Kidney (tissue), 14 donors: ENCODE data around the gene SNRNP48. TPM values are rescaled to one million over a fixed set of nuclear protein-coding genes. Genes with fewer than 3 reads are reported as not detected.

ENCODE experiments used
- DNase-seq, 5 donors: peaks; one replicate each; pipeline ENCODE4 v3.0.0-alpha.2; 2013 to 2020
- FAIRE-seq: peaks from 2 replicates; lab custom pipeline; 2012; peaks lifted over from hg19 to GRCh38; lab: Jason Lieb, UNC
- H3K27ac ChIP-seq, 2 donors: one replicate each; pipeline ENCODE4 v1.7.0; 2013; ENCODE audit warnings: low read depth in 2 of 2, low read length in 2 of 2, inconsistent platforms in 1 of 2
- H3K27me3 ChIP-seq: one replicate; pipeline ENCODE4 v1.7.1; 2013; ENCODE audit warnings: low read length, inconsistent platforms; ENCODE audit not compliant: control insufficient read depth, insufficient read depth
- H3K36me3 ChIP-seq, 3 donors: one replicate each; pipeline versions ENCODE4 v1.7.0 to v1.7.1; 2013; ENCODE audit warnings: low read length in 3 of 3, control low read depth in 1 of 3, inconsistent platforms in 1 of 3; ENCODE audit not compliant: insufficient read depth in 3 of 3, control insufficient read depth in 2 of 3
- H3K4me1 ChIP-seq, 3 donors: one replicate each; pipeline versions ENCODE4 v1.7.0 to v1.7.1; 2013; ENCODE audit warnings: low read length in 3 of 3, inconsistent platforms in 1 of 3, low read depth in 1 of 3; ENCODE audit not compliant: control insufficient read depth in 2 of 3, insufficient read depth in 2 of 3
- H3K4me3 ChIP-seq, 3 donors: one replicate each; pipeline versions ENCODE4 v1.7.0 to v1.8.1; 2013; ENCODE audit warnings: low read length in 3 of 3, control low read depth in 1 of 3, inconsistent platforms in 1 of 3
- H3K9ac ChIP-seq, 3 donors: one replicate each; pipeline versions ENCODE4 v1.7.0 to v1.7.1; 2013; ENCODE audit warnings: low read length in 3 of 3, control low read depth in 1 of 3, inconsistent platforms in 1 of 3
- H3K9me3 ChIP-seq, 3 donors: one replicate each; pipeline versions ENCODE4 v1.7.0 to v1.7.1; 2013; ENCODE audit warnings: low read length in 3 of 3, control low read depth in 1 of 3, inconsistent platforms in 1 of 3; ENCODE audit not compliant: control insufficient read depth in 2 of 3, insufficient read depth in 1 of 3
- CTCF ChIP-seq: IDR thresholded peaks from 3 replicates; pipeline ENCODE4 v1.5.1; 2012; ENCODE audit warnings: mild to moderate bottlenecking, moderate library complexity, borderline replicate concordance; ENCODE audit not compliant: insufficient read depth; ENCODE audit errors: extremely low read depth
- intact Hi-C: fragments of 100-400 bp; cut with DNase I; formaldehyde crosslinking; loops from one replicate; pipeline ENCODE4 v1.11.1; 2022
- polyA plus RNA-seq: library from polyadenylated mRNA; stranded (reverse); fragments of 350-450 nt; fragmentation: Illumina TruSeq; extraction: RNeasy Lipid Tissue Mini Kit (QIAGEN cat#74804); gene quantifications from one replicate; pipeline ENCODE4 v1.2.3, GENCODE V29; 2014; ENCODE audit warnings: low read depth, low replicate concordance; ENCODE audit not compliant: insufficient read depth
- total RNA-seq: library from RNA; stranded (reverse); fragmentation: NEBNext Ultra II Directional; extraction: Animal tissue kit (Norgen Biotek cat#: 25700); gene quantifications from one replicate; pipeline ENCODE4 v1.2.1, GENCODE V29; 2021
- donor health status: control.
- donor health status: control.
- donor health status: control.
- donor health status: control.
- donor health status: control.
- donor health status: DM: yes; HTN: yes; CAD: no.
- donor health status: Normal renal cell carcinoma (clear cell type).

SNRNP48 gene
- total and polyA plus RNA-seq, 2 donors from 2014 or later: 5.2 to 12.1 TPM

GRCh38 chr6:7543789-7544424, 46.1 kb upstream of the SNRNP48 start:
- Histone ChIP-seq H3K9ac (peak overlapping the region in 1 of 3 donors; percentile 69), H3K4me3 (peak overlapping the region in 2 of 3 donors; percentile 65 to 75), H3K9me3 (no peaks in the 10 kb centered on the region), H3K27me3 (peaks cover 4% of the 10 kb centered on the region), H3K36me3 (no peaks in the 10 kb centered on the region), H3K4me1 (peaks cover 0 to 5% (median 2%) of the 10 kb centered on the region in 3 donors), H3K27ac (no peak overlapping the region)
- intact Hi-C loops: no loop called here
- peak in 3 of 5 donors; percentile 37 to 54 (median 44) for DNase-seq
- no peak for TF ChIP-seq CTCF
- no peak for FAIRE-seq

GRCh38 chr6:7544597-7544996, 45.4 kb upstream of the SNRNP48 start:
- intact Hi-C loops: no loop called here
- peaks cover 0 to 5% (median 2%) of the 10 kb centered on the region in 3 donors for H3K4me1 ChIP-seq
- H3K27ac ChIP-seq: no peak overlapping the region
- H3K9me3 ChIP-seq: no peaks in the 10 kb centered on the region
- TF ChIP-seq CTCF: no peak
- H3K4me3 ChIP-seq: peak overlapping the region in 1 of 3 donors; percentile 75
- FAIRE-seq (no peak), DNase-seq (no peak)
- no peak overlapping the region for H3K9ac ChIP-seq
- no peaks in the 10 kb centered on the region for H3K36me3 ChIP-seq
- H3K27me3 ChIP-seq: peaks cover 1% of the 10 kb centered on the region

GRCh38 chr6:7545316-7546019, 44.5 kb upstream of the SNRNP48 start:
- no peak overlapping the region for H3K27ac ChIP-seq
- DNase-seq: no peak

More at GRCh38 chr6:7545316-7546019, 44.5 kb upstream of the SNRNP48 start:
- no peak for TF ChIP-seq CTCF
- Histone ChIP-seq H3K36me3 (no peaks in the 10 kb centered on the region), H3K27me3 (no peaks in the 10 kb centered on the region), H3K9me3 (no peaks in the 10 kb centered on the region), H3K4me3 (no peak overlapping the region), H3K9ac (no peak overlapping the region), H3K4me1 (peaks cover 0 to 5% (median 2%) of the 10 kb centered on the region in 3 donors)
- FAIRE-seq: no peak
- intact Hi-C loops: no loop called here
